ENCODE results near the gene AGFG2. TPM values are rescaled to one million over a fixed set of nuclear protein-coding genes. Genes with fewer than 3 reads are reported as not detected.

The AGFG2 gene
- total and polyA plus RNA-seq, 2 of the 13 experiments (the other 11 are each of a cell fraction or from before 2014, with no cell fraction given) = 125 to 132 TPM

- peak; percentile 65 for TF ChIP-seq ERF (CRISPR knock-in tag; IDR thresholded peaks at IDR 0.05)
- TF ChIP-seq TEAD2 (CRISPR knock-in tag; IDR thresholded peaks at IDR 0.05) = no peak
- TF ChIP-seq, protein P1, sequence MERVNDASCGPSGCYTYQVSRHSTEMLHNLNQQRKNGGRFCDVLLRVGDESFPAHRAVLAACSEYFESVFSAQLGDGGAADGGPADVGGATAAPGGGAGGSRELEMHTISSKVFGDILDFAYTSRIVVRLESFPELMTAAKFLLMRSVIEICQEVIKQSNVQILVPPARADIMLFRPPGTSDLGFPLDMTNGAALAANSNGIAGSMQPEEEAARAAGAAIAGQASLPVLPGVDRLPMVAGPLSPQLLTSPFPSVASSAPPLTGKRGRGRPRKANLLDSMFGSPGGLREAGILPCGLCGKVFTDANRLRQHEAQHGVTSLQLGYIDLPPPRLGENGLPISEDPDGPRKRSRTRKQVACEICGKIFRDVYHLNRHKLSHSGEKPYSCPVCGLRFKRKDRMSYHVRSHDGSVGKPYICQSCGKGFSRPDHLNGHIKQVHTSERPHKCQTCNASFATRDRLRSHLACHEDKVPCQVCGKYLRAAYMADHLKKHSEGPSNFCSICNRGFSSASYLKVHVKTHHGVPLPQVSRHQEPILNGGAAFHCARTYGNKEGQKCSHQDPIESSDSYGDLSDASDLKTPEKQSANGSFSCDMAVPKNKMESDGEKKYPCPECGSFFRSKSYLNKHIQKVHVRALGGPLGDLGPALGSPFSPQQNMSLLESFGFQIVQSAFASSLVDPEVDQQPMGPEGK (CRISPR knock-in tag; IDR thresholded peaks at IDR 0.05) = peak; percentile 89
- no peak for TF ChIP-seq ZNF354B (CRISPR knock-in tag; IDR thresholded peaks at IDR 0.05)
- no peak for TF ChIP-seq SOX6 (IDR thresholded peaks at IDR 0.05)
- TF ChIP-seq SOX6 (CRISPR knock-in tag; IDR thresholded peaks at IDR 0.05) = peak; percentile 28; the same call in 1 of the 2 replicates
- TF ChIP-seq ZNF124 (CRISPR knock-in tag; IDR thresholded peaks at IDR 0.05) = no peak
- TF ChIP-seq TOE1 (CRISPR knock-in tag; IDR thresholded peaks at IDR 0.05) = no peak
- no peak; the same call in 1 of the 2 replicates for TF ChIP-seq KAT8 (CRISPR knock-in tag; IDR thresholded peaks at IDR 0.05)
- 0 out of 2 replicates have a peak, but pooled peaks have one; percentile 46 for TF ChIP-seq STAG1 (CRISPR knock-in tag; IDR thresholded peaks at IDR 0.05)
- peak; percentile 69 for TF ChIP-seq UBTF (CRISPR knock-in tag; IDR thresholded peaks at IDR 0.05)
- TF ChIP-seq RORA (CRISPR knock-in tag; IDR thresholded peaks at IDR 0.05) = no peak
- TF ChIP-seq, protein P2, sequence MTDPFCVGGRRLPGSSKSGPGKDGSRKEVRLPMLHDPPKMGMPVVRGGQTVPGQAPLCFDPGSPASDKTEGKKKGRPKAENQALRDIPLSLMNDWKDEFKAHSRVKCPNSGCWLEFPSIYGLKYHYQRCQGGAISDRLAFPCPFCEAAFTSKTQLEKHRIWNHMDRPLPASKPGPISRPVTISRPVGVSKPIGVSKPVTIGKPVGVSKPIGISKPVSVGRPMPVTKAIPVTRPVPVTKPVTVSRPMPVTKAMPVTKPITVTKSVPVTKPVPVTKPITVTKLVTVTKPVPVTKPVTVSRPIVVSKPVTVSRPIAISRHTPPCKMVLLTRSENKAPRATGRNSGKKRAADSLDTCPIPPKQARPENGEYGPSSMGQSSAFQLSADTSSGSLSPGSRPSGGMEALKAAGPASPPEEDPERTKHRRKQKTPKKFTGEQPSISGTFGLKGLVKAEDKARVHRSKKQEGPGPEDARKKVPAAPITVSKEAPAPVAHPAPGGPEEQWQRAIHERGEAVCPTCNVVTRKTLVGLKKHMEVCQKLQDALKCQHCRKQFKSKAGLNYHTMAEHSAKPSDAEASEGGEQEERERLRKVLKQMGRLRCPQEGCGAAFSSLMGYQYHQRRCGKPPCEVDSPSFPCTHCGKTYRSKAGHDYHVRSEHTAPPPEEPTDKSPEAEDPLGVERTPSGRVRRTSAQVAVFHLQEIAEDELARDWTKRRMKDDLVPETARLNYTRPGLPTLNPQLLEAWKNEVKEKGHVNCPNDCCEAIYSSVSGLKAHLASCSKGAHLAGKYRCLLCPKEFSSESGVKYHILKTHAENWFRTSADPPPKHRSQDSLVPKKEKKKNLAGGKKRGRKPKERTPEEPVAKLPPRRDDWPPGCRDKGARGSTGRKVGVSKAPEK (CRISPR knock-in tag; IDR thresholded peaks at IDR 0.05; ENCODE audit: borderline replicate concordance) = no peak
- no peak for TF ChIP-seq ZNF101 (CRISPR knock-in tag; IDR thresholded peaks at IDR 0.05; ENCODE audit: borderline replicate concordance, low read depth)
- no peak for TF ChIP-seq NCOR1 (IDR thresholded peaks at IDR 0.05; ENCODE audit: borderline replicate concordance, low read length)
- peak; percentile 16; the same call in 1 of the 2 replicates for TF ChIP-seq HIC2 (CRISPR knock-in tag; IDR thresholded peaks at IDR 0.05; ENCODE audit: low read depth)
- 0 out of 2 replicates have a peak, but pooled peaks have one; percentile 9 for TF ChIP-seq PCBP1 (IDR thresholded peaks at IDR 0.05; ENCODE audit: borderline replicate concordance, low read depth, low read length)
- no peak for TF ChIP-seq ZNF263 (CRISPR knock-in tag; IDR thresholded peaks at IDR 0.05)
- no peak for TF ChIP-seq PHF21A (CRISPR knock-in tag; IDR thresholded peaks at IDR 0.05)
- TF ChIP-seq MXI1 (IDR thresholded peaks at IDR 0.05; ENCODE audit: borderline replicate concordance, low read depth, low read length) = no peak
- peak; percentile 69; the same call in 1 of the 2 replicates for TF ChIP-seq KMT2A (CRISPR knock-in tag; IDR thresholded peaks at IDR 0.05)
These were observed 45.3 kb upstream of the AGFG2 start (continued) for GRCh38 chr7:100493476-100494264.
